Esophagus muscularis mucosa (tissue), 3 donors: ENCODE measurements around the gene TNFSF13B.

Experiments used
- CTCF ChIP-seq, 3 experiments: fragments of 200-600 bp in 2 of 3; fragments of 450-650 bp in 1 of 3; sonication (generic) in 2 of 3; IDR thresholded peaks; one replicate each; pipeline ENCODE4 v1.5.1; 2017 to 2019; ENCODE audit warnings: antibody characterized with exemption in 3 of 3, mild to moderate bottlenecking in 2 of 3, moderate library complexity in 1 of 3
- POLR2A ChIP-seq: fragments of 450-650 bp; IDR thresholded peaks from one replicate; pipeline ENCODE4 v1.6.1; 2017; ENCODE audit warnings: antibody characterized with exemption, moderate library complexity, mild to moderate bottlenecking, low read depth
- POLR2AphosphoS5 ChIP-seq, 2 donors: sonication (generic); formaldehyde crosslinking; IDR thresholded peaks; one replicate each; pipeline ENCODE4 v1.6.1; 2017; ENCODE audit warnings: antibody characterized with exemption in 2 of 2

GRCh38 chr13:108302279-108302678 is 32.8 kb downstream of the TNFSF13B start:
- no peak for TF ChIP-seq POLR2A
- no peak for TF ChIP-seq CTCF (IDR thresholded peaks at IDR 0.05)
- no peak for TF ChIP-seq POLR2AphosphoS5 (IDR thresholded peaks at IDR 0.05)
